GM10266 (cell line): ENCODE measurements around the gene SERPINB2.

ENCODE experiments used
- DNase-seq: peaks from one replicate; pipeline ENCODE4 v3.0.0; 2012; ENCODE audit errors: extremely low spot score
- CTCF ChIP-seq: IDR thresholded peaks from 2 replicates; pipeline ENCODE4 v1.5.1; 2012; ENCODE audit warnings: mild to moderate bottlenecking, low read depth; ENCODE audit not compliant: control insufficient read depth, insufficient read depth; ENCODE audit errors: missing control alignments

SERPINB2 gene

GRCh38 chr18:63859781-63860475 lies 27.6 kb upstream of the SERPINB2 start:
- no peak for TF ChIP-seq CTCF
- no peak for DNase-seq

DNA sequence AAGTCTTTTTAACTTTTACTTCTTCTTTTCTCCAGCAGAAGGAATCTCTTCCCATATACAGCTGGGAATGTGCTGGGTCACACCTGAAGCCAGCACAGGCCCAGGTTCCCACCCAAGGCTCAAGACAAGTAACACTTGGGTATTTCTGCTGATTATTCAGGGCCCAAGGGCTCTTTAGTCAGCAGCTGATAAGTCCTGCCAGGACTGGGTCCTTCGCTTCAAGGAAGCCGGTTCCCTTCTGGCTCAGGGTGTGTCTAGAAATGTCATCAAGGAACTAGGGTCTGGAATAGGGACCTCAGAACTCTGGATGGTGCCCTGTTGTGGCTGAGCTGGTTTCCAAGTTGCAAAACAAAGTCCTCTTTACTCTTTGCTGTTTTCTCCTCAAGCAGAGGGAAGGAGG lies 27.0 kb upstream of the SERPINB2 start:
- TF ChIP-seq CTCF: no peak
- DNase-seq: no peak

GRCh38 chr18:63867368-63868125 lies 20.0 kb upstream of the SERPINB2 start:
- DNase-seq: no peak
- no peak for TF ChIP-seq CTCF

DNA sequence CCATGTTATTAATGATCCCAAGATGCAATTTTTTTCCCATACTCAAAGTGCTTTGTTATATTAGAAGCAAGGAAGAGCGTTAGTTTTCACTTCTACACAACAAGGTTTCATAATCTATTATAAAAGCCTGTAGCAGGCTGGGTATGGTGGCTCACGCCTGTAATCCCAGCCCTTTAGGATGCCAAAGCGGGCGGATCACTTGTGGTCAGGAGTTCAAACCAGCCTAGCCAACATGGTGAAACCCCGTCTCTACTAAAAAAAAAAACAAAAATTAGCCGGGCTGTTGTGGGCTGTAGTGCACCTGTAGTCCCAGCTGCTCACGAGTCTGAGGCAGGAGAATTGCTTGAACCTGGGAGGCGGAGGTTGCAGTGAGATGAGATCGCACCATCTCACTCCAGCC lies 19.0 kb upstream of the SERPINB2 start:
- no peak for DNase-seq
- no peak for TF ChIP-seq CTCF

- DNase-seq: no peak
- TF ChIP-seq CTCF: no peak
These were observed 18.1 kb upstream of the SERPINB2 start for GRCh38 chr18:63869374-63869773.

DNA sequence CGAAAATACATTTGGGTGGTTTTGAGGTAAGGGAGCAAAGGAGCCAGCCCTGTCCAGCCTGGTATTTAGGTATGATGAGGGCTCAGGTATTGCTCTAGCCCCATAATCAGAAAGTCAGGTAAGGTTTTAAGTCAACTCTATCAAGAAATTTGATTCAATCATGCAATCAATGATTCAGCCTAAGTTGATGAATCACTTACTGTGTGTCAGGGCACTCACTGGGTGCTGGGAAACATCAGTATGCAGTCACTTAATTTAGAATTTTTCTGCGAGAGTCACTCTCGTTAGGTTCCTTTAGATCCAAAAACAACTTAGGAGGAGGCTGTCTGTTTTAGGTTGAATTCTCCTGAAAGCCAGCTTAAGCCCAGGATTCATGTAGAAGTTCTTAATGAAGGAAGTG lies 17.7 kb upstream of the SERPINB2 start:
- DNase-seq: no peak
- TF ChIP-seq CTCF: no peak

GRCh38 chr18:63871836-63872235 lies 15.7 kb upstream of the SERPINB2 start:
- no peak for TF ChIP-seq CTCF
- no peak for DNase-seq
